KG1 (cell line): ENCODE results near the gene WNT3A.

Experiments used
- DNase-seq: peaks from one replicate; lab custom pipeline; 2025; lab: John Stamatoyannopoulos, UW

The WNT3A gene

DNA sequence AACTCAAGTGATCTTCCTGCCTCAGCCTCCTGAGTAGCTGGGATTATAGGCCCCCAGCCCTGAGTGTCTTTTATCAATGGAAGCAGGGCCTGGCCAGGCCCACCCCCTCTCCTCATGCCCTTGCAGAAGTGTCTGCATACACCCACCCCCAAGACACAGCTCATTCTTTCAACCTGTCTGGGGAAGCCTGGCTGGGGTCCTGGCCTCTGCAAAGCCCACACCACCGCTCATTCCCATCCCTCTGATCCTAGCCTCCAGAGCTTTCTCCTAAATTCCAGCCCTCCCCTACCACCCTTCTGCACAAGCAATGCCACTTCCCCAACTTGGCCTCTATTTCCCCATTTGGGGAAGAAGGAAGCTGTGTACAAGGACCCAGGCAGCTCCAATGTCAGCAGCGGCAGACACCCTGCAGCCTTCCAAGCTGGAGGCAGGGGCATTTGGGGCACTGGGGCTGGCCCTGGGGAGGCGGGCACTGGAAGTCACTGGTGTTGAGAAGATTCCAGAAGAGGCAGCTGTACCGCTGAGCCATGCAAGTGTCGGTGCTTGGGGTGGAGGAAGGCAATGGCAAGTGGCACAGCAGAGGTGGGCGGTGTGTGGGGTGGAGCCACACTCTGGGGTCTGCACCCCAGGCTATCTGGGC, 42.0 kb downstream of the WNT3A start:
- DNase-seq: no peak

DNA sequence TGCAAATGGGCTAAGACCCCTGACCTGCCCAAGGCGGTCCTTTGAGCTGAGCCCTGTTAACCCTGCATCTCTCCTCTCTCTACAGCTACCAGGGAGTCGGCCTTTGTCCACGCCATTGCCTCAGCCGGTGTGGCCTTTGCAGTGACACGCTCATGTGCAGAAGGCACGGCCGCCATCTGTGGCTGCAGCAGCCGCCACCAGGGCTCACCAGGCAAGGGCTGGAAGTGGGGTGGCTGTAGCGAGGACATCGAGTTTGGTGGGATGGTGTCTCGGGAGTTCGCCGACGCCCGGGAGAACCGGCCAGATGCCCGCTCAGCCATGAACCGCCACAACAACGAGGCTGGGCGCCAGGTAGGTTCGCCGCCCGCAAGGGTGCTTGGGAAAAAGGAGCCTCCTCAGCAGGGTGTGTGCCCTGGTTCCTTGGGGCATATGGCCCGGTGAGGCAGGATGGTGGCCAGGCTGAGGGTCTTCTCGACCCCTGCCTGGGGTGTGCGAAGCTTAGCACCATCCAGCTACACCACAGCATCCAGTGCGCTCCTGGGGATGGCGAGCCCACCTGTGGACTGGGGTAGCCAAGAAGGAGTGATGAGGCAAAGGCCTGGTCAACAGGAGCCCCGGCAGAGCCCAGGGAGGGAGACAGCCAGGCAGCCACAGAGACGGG, 43.9 kb downstream of the WNT3A start:
- no peak for DNase-seq

DNA sequence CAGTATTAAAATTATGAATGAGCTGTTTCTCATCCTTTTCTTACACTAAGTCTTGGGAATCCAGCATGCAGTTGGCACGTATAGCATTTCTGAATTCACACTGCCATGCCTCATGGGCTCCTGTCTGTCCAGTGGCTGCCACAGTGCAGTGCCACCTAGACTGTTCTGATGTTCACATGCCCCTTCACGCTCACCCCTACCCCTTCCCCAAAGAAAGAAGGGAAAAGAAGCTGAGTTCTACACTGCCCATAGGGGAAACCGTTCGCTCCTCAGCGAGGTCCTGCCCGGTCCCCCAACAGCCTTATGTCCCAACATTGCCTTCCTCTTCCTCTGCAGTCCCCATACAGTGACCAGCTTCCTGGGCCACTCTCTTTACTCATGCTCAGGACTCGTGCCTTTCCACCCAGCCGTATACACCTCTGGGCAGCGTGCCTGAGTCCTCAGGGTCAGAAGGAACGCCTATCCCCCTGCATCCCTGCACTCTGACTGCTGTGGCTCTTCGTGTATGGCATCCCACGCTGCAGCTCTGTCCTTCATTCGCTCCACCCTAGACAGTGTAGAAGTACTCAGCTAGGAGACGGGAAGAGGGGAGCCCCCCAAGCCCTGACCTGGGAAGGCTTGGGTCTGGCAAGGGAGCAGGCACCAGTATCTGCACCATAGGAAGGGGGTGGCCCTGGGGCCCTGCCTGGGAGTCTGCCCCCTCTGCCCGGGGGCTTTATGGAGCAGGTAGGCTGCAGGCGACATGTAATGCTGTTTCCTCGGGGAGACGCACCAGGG, 51.6 kb downstream of the WNT3A start:
- no peak for DNase-seq

DNA sequence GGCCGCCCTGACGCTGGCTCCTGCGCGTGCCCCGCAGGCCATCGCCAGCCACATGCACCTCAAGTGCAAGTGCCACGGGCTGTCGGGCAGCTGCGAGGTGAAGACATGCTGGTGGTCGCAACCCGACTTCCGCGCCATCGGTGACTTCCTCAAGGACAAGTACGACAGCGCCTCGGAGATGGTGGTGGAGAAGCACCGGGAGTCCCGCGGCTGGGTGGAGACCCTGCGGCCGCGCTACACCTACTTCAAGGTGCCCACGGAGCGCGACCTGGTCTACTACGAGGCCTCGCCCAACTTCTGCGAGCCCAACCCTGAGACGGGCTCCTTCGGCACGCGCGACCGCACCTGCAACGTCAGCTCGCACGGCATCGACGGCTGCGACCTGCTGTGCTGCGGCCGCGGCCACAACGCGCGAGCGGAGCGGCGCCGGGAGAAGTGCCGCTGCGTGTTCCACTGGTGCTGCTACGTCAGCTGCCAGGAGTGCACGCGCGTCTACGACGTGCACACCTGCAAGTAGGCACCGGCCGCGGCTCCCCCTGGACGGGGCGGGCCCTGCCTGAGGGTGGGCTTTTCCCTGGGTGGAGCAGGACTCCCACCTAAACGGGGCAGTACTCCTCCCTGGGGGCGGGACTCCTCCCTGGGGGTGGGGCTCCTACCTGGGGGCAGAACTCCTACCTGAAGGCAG, 52.3 kb downstream of the WNT3A start:
- DNase-seq: no peak

GRCh38 chr1:228059634-228060457, 53.0 kb downstream of the WNT3A start:
- no peak for DNase-seq

DNA sequence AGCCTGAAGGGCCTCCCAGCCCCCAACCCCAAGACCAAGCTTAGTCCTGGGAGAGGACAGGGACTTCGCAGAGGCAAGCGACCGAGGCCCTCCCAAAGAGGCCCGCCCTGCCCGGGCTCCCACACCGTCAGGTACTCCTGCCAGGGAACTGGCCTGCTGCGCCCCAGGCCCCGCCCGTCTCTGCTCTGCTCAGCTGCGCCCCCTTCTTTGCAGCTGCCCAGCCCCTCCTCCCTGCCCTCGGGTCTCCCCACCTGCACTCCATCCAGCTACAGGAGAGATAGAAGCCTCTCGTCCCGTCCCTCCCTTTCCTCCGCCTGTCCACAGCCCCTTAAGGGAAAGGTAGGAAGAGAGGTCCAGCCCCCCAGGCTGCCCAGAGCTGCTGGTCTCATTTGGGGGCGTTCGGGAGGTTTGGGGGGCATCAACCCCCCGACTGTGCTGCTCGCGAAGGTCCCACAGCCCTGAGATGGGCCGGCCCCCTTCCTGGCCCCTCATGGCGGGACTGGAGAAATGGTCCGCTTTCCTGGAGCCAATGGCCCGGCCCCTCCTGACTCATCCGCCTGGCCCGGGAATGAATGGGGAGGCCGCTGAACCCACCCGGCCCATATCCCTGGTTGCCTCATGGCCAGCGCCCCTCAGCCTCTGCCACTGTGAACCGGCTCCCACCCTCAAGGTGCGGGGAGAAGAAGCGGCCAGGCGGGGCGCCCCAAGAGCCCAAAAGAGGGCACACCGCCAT, 53.8 kb downstream of the WNT3A start:
- DNase-seq: no peak

- DNase-seq: no peak
Measured at GRCh38 chr1:228061411-228062084, 54.8 kb downstream of the WNT3A start.

DNA sequence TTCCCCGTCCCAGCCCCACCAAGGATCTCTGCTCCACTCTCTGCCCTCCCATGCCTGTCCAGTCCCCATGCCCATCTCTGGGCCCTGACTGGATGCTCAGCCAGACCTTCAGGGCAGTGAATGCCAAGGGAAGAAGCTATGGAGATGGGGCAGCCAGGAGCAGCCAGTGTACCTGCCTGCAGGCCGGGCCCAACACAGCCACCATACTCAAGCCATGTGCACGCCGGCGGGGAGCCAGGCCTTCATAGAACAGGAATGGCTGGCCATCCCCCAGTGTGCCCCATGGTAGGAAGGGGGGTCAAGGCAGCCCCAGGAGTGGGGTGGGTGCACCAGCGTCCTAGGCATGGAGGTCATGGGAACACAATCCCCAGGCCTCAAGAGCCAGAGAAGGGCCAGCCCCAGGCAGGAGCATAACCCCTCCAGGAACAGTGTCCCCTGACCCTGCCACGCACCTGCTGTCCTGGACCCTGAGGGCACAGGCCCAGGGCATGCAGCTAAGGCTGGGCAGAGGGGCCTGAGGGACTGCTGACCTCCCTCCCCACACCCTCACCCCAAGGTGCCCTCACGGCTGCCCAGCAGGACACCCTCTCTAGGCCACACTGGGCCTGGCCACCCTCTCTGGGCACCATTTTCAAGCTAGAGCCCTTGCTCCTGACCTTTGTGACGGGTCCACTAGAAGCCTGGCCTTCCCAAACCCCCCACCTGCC, 55.4 kb downstream of the WNT3A start:
- no peak for DNase-seq

GRCh38 chr1:228062812-228063211, 56.0 kb downstream of the WNT3A start:
- DNase-seq: no peak

DNA sequence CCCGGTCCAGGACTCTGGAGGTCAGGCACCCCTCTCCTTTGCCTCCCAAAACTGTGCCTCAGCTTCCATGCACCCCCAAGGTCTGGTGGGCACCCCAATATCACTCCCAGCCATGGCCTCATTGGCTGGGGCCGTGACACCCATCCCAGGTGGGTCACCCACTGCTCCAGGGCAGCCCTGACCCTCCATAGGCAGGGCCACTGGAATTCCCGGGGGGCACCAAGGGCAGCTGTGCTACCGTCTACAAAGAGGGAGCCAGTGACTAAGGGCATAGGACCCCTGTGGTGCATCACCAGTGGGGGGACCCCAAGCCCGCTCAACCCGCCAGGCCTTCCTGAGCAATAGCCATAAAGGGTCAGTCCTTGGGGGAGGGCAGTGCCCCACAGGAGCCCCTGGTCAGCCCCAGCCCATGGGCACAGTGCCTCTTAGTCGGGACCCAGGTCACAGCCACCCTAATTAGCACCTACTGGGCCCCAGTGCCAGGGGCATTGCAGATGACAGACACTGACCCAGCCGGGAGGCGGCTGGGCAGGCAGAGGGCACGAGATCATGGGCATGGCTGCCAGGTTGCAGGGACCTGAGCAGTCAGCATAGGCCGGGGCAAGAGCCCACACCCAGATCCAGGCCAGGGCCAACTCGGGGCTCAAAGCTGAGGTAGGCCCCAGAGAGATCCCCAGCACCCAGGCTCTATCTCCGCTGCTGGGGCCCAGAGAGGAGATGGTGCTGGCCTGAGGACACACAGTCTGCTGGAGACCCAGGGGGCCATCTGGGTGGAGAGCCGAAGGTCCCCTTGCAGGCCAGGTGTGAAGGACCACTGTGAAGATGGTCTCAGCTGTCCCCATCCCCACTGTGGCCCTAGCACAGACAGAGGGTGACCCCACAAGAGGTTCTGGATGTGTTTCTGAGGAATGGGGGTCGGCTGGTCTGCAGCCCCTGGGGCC, 56.7 kb downstream of the WNT3A start:
- no peak for DNase-seq

DNA sequence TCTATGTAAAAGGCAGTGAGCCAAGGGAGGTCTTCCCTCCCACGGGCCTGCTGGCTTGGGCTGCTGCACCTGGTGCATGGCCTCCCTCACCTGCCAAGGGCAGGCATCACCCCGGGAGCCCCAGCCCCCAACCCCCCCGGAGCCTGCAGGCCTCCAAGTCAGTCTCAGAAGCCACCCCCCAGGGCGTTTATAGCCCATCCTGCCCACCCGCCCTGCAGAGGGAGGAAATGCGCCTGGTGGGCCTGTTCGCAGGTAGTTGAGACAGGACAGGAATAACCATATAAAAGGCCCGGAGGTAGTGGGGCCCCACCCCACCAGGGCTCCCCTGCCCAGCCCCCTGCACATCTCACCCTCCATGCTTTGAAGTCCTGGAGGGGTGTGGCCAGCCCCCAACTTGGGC, 57.5 kb downstream of the WNT3A start:
- no peak for DNase-seq

GRCh38 chr1:228064741-228065542, 58.1 kb downstream of the WNT3A start:
- DNase-seq: no peak

GRCh38 chr1:228065543-228066347, 58.9 kb downstream of the WNT3A start:
- no peak for DNase-seq

- DNase-seq: no peak
Measured at GRCh38 chr1:228066416-228066815, 59.6 kb downstream of the WNT3A start.

DNA sequence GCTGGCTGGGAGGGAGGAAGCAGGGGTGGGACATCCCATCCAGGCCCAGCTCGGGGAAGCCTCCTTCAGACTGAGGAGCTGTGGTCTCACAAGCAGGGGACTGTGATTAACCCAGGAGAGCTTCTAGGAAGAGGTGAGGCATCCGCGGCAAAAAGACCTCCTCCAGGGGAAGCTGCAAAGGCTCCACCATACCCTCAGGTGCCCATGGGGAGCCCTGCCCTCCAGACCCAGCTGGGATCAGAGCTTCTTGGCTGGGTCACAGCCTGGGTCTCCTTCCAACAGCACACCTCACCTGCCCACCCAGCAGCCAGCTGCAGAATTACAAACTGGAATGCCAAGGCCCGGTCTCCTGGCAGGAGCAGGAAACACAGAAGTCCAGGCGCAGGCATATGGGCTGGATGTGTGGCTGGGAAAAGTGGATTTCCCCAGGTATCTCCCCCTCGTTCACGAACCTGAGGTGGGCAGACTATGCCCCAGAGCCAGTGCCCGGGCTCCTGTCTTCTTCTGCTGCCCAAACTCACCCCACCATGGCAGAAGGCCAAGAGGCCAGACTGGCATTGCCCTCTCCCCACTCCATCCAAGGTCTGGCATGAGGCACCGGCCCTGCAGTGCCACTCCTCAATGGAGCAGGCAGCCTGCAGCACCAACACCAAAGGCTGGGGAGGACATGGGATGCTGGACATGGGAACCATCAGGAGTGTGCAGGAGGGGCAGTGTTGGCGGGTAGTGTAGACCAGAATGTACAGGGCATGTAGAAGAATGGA, 60.3 kb downstream of the WNT3A start:
- DNase-seq: no peak

DNA sequence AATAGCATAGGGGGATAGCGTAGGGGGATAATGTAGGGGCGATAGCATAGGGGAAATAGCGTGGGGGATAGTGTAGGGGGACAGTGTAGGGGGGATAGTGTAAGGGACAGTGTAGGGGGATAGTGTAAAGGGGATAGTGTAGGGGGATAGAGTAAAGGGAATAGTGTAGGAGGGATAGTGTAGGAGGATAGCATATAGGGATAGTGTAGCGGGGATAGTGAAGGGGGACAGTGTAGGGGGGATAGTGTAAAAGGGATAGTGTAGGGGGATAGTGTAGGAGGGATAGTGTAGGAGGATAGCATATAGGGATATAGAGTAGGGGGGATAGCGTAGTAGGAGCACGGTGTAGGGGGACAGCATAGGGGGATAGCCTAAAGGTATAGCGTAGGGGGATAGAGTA, 61.6 kb downstream of the WNT3A start:
- no peak for DNase-seq
